PC-3 (cell line): ENCODE data around the gene MYRFL.

ENCODE experiments used
- CTCF ChIP-seq: fragments of 300-600 bp; sonication (generic); conservative IDR thresholded peaks from 2 replicates; pipeline ENCODE4 v1.5.1; 2017; ENCODE audit warnings: antibody characterized with exemption, low read depth, mild to moderate bottlenecking, low read length
- EZH2 ChIP-seq: fragments of 300-600 bp; sonication (generic); IDR thresholded peaks from one replicate; pipeline ENCODE4 v1.6.1; 2017; ENCODE audit warnings: antibody characterized with exemption, mild to moderate bottlenecking, low read length; ENCODE audit not compliant: unreplicated experiment

- TF ChIP-seq EZH2 (no peak), CTCF (no peak)
These were observed 177.3 kb downstream of the MYRFL start for GRCh38 chr12:70002097-70002911.
